HepG2 (cell line): Measurements from ENCODE around the gene CDA. TPM values are rescaled to one million over a fixed set of nuclear protein-coding genes. Genes with fewer than 3 reads are reported as not detected.
A peak's percentile ranks its signal among the peaks of the same experiment; 100 is the strongest.

Experiments used
- FOXM1 ChIP-seq: sonication (generic); formaldehyde crosslinking; IDR thresholded peaks from 2 replicates; pipeline ENCODE4 v1.5.0; 2020; ENCODE audit warnings: missing genetic modification reagents
- KDM2A ChIP-seq: sonication (generic); formaldehyde crosslinking; IDR thresholded peaks from 2 replicates; pipeline ENCODE4 v1.4.0; 2020; ENCODE audit warnings: low read depth, missing genetic modification reagents, borderline replicate concordance
- KLF9 ChIP-seq: IDR thresholded peaks from 2 replicates; pipeline ENCODE4 v1.6.1; 2016; ENCODE audit warnings: low read depth
- NR2F2 ChIP-seq: IDR thresholded peaks from 2 replicates; pipeline ENCODE4 v1.6.1; 2012; ENCODE audit warnings: low read depth, inconsistent platforms, borderline replicate concordance
- SRF ChIP-seq: IDR thresholded peaks from 2 replicates; pipeline ENCODE4 v1.6.1; 2011; ENCODE audit warnings: mild to moderate bottlenecking, low read depth, low read length, moderate library complexity
- SRSF1 ChIP-seq: fragments of 200-400 bp; formaldehyde crosslinking; optimal IDR thresholded peaks from 2 replicates; pipeline ENCODE3; 2017; ENCODE audit warnings: mild to moderate bottlenecking, low read depth, low read length, moderate library complexity
- ZFP62 ChIP-seq: sonication (generic); formaldehyde crosslinking; IDR thresholded peaks from 2 replicates; pipeline ENCODE4 v1.4.0; 2020; ENCODE audit warnings: missing genetic modification reagents
- ZFP82 ChIP-seq: sonication (generic); formaldehyde crosslinking; IDR thresholded peaks from 2 replicates; pipeline ENCODE4 v1.5.1; 2020; ENCODE audit warnings: mild to moderate bottlenecking, missing genetic modification reagents, borderline replicate concordance
- ZNF678 ChIP-seq: sonication (generic); formaldehyde crosslinking; IDR thresholded peaks from 2 replicates; pipeline ENCODE4 v1.4.0; 2020; ENCODE audit warnings: mild to moderate bottlenecking, missing genetic modification reagents
- ZSCAN21 ChIP-seq: sonication (generic); formaldehyde crosslinking; IDR thresholded peaks from 2 replicates; pipeline ENCODE4 v1.8.0; 2022; ENCODE audit warnings: mild to moderate bottlenecking, missing genetic modification reagents, moderate library complexity, borderline replicate concordance
- polyA plus RNA-seq, 8 experiments: library from polyadenylated mRNA; depleted of rRNA in 3 of 8; stranded (reverse) in 7 of 8; unstranded in 1 of 8; fragments of >200 nt; fragmentation: Illumina TruSeq in 4 of 8; extraction: Trizol in 4 of 8; gene quantifications; 2 replicates each; pipeline versions ENCODE4 v1.2.1 to v1.2.3, GENCODE V29; 2011 to 2016; ENCODE audit warnings: low read depth in 4 of 8, missing spikeins in 1 of 8, mixed read lengths in 1 of 8; ENCODE audit not compliant: insufficient read depth in 1 of 8
- total RNA-seq, 5 experiments: library from RNA; depleted of rRNA; stranded (reverse); fragments of >200 nt; fragmentation: Illumina TruSeq; extraction: Trizol; gene quantifications; 2 replicates each; pipeline ENCODE4 v1.2.3, GENCODE V29; 2016; ENCODE audit warnings: low read depth in 1 of 5
- TF ChIP-seq, protein P1 (sequence below): sonication (generic); formaldehyde crosslinking; IDR thresholded peaks from 2 replicates; pipeline ENCODE4 v1.4.0; 2020; ENCODE audit warnings: low read depth, missing genetic modification reagents
- TF ChIP-seq, protein P2 (sequence below): IDR thresholded peaks from 2 replicates; pipeline ENCODE4 v1.6.1; 2016
- TF ChIP-seq, protein P3 (sequence below): sonication (generic); formaldehyde crosslinking; IDR thresholded peaks from 2 replicates; pipeline ENCODE4 v1.8.1; 2023; ENCODE audit warnings: mild to moderate bottlenecking, missing genetic modification reagents, borderline replicate concordance
- TF ChIP-seq, protein P4 (sequence below): sonication (generic); formaldehyde crosslinking; IDR thresholded peaks from 2 replicates; pipeline ENCODE4 v1.4.0; 2020; ENCODE audit warnings: missing genetic modification reagents, borderline replicate concordance
- TF ChIP-seq, protein P5 (sequence below): sonication (generic); formaldehyde crosslinking; IDR thresholded peaks from 2 replicates; pipeline ENCODE4 v1.5.1; 2020; ENCODE audit warnings: missing genetic modification reagents, mild to moderate bottlenecking, borderline replicate concordance
- TF ChIP-seq, protein P6 (sequence below): sonication (generic); formaldehyde crosslinking; conservative IDR thresholded peaks from 2 replicates; pipeline ENCODE4 v1.4.0; 2020; ENCODE audit warnings: missing genetic modification reagents
- TF ChIP-seq, protein P7 (sequence below): sonication (generic); formaldehyde crosslinking; IDR thresholded peaks from 2 replicates; pipeline ENCODE4 v1.4.0; 2020; ENCODE audit warnings: missing genetic modification reagents

The CDA gene
- total and polyA plus RNA-seq, 2 of the 13 experiments (the other 11 are each of a cell fraction or from before 2014, with no cell fraction given): 0.66 to 2.1 TPM

DNA sequence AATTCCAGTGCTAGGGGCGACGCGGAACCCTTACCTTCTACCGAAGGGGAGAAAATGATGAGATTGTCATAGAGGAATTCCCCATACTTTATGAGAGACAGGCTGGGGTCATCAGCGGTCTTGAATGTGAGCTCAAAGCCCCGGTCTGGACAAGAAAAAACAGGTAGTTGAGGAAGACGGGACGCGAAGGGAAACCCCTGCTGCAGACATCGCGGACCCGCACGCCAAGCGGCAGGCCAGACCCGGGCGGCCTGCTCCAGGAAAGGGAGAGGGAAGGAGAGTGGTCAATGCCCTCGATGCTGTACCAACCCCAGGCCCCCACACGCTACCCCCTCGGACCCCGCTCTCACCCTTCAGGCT is 71.9 kb downstream of the CDA start (continued):
- no peak for TF ChIP-seq FOXM1 (CRISPR knock-in tag)
- TF ChIP-seq, protein P1, sequence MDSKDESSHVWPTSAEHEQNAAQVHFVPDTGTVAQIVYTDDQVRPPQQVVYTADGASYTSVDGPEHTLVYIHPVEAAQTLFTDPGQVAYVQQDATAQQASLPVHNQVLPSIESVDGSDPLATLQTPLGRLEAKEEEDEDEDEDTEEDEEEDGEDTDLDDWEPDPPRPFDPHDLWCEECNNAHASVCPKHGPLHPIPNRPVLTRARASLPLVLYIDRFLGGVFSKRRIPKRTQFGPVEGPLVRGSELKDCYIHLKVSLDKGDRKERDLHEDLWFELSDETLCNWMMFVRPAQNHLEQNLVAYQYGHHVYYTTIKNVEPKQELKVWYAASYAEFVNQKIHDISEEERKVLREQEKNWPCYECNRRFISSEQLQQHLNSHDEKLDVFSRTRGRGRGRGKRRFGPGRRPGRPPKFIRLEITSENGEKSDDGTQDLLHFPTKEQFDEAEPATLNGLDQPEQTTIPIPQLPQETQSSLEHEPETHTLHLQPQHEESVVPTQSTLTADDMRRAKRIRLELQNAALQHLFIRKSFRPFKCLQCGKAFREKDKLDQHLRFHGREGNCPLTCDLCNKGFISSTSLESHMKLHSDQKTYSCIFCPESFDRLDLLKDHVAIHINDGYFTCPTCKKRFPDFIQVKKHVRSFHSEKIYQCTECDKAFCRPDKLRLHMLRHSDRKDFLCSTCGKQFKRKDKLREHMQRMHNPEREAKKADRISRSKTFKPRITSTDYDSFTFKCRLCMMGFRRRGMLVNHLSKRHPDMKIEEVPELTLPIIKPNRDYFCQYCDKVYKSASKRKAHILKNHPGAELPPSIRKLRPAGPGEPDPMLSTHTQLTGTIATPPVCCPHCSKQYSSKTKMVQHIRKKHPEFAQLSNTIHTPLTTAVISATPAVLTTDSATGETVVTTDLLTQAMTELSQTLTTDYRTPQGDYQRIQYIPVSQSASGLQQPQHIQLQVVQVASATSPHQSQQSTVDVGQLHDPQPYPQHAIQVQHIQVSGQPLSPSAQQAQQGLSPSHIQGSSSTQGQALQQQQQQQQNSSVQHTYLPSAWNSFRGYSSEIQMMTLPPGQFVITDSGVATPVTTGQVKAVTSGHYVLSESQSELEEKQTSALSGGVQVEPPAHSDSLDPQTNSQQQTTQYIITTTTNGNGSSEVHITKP: 0 out of 2 replicates have a peak, but pooled peaks have one; percentile 7
- no peak for TF ChIP-seq SRF
- TF ChIP-seq ZFP82 (CRISPR knock-in tag): no peak
- TF ChIP-seq, protein P2, sequence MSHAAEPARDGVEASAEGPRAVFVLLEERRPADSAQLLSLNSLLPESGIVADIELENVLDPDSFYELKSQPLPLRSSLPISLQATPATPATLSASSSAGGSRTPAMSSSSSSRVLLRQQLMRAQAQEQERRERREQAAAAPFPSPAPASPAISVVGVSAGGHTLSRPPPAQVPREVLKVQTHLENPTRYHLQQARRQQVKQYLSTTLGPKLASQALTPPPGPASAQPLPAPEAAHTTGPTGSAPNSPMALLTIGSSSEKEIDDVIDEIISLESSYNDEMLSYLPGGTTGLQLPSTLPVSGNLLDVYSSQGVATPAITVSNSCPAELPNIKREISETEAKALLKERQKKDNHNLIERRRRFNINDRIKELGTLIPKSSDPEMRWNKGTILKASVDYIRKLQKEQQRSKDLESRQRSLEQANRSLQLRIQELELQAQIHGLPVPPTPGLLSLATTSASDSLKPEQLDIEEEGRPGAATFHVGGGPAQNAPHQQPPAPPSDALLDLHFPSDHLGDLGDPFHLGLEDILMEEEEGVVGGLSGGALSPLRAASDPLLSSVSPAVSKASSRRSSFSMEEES (CRISPR knock-in tag): no peak
- TF ChIP-seq, protein P3, sequence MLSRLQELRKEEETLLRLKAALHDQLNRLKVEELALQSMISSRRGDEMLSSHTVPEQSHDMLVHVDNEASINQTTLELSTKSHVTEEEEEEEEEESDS (CRISPR knock-in tag): no peak
- TF ChIP-seq, protein P4, sequence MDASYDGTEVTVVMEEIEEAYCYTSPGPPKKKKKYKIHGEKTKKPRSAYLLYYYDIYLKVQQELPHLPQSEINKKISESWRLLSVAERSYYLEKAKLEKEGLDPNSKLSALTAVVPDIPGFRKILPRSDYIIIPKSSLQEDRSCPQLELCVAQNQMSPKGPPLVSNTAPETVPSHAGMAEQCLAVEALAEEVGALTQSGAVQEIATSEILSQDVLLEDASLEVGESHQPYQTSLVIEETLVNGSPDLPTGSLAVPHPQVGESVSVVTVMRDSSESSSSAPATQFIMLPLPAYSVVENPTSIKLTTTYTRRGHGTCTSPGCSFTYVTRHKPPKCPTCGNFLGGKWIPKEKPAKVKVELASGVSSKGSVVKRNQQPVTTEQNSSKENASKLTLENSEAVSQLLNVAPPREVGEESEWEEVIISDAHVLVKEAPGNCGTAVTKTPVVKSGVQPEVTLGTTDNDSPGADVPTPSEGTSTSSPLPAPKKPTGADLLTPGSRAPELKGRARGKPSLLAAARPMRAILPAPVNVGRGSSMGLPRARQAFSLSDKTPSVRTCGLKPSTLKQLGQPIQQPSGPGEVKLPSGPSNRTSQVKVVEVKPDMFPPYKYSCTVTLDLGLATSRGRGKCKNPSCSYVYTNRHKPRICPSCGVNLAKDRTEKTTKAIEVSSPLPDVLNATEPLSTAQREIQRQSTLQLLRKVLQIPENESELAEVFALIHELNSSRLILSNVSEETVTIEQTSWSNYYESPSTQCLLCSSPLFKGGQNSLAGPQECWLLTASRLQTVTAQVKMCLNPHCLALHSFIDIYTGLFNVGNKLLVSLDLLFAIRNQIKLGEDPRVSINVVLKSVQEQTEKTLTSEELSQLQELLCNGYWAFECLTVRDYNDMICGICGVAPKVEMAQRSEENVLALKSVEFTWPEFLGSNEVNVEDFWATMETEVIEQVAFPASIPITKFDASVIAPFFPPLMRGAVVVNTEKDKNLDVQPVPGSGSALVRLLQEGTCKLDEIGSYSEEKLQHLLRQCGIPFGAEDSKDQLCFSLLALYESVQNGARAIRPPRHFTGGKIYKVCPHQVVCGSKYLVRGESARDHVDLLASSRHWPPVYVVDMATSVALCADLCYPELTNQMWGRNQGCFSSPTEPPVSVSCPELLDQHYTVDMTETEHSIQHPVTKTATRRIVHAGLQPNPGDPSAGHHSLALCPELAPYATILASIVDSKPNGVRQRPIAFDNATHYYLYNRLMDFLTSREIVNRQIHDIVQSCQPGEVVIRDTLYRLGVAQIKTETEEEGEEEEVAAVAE (CRISPR knock-in tag): peak; percentile 1; the same call in 1 of the 2 replicates
- TF ChIP-seq, protein P5, sequence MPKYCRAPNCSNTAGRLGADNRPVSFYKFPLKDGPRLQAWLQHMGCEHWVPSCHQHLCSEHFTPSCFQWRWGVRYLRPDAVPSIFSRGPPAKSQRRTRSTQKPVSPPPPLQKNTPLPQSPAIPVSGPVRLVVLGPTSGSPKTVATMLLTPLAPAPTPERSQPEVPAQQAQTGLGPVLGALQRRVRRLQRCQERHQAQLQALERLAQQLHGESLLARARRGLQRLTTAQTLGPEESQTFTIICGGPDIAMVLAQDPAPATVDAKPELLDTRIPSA (CRISPR knock-in tag): peak; percentile 43; the same call in 1 of the 2 replicates
- TF ChIP-seq, protein P6, sequence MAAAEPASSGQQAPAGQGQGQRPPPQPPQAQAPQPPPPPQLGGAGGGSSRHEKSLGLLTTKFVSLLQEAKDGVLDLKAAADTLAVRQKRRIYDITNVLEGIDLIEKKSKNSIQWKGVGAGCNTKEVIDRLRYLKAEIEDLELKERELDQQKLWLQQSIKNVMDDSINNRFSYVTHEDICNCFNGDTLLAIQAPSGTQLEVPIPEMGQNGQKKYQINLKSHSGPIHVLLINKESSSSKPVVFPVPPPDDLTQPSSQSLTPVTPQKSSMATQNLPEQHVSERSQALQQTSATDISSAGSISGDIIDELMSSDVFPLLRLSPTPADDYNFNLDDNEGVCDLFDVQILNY (CRISPR knock-in tag): no peak
- peak; percentile 7 for TF ChIP-seq SRSF1
- no peak for TF ChIP-seq KDM2A (CRISPR knock-in tag)
- no peak for TF ChIP-seq ZNF678 (CRISPR knock-in tag)
- TF ChIP-seq, protein P7, sequence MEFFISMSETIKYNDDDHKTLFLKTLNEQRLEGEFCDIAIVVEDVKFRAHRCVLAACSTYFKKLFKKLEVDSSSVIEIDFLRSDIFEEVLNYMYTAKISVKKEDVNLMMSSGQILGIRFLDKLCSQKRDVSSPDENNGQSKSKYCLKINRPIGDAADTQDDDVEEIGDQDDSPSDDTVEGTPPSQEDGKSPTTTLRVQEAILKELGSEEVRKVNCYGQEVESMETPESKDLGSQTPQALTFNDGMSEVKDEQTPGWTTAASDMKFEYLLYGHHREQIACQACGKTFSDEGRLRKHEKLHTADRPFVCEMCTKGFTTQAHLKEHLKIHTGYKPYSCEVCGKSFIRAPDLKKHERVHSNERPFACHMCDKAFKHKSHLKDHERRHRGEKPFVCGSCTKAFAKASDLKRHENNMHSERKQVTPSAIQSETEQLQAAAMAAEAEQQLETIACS (CRISPR knock-in tag): no peak
- no peak for TF ChIP-seq NR2F2
- TF ChIP-seq ZFP62 (CRISPR knock-in tag): no peak
- TF ChIP-seq KLF9 (CRISPR knock-in tag): 0 out of 2 replicates have a peak, but pooled peaks have one; percentile 10
- TF ChIP-seq ZSCAN21 (CRISPR knock-in tag): no peak
